Endothelial cell of umbilical vein (primary cell): ENCODE results near the gene XXYLT1.

Experiments used
- CTCF ChIP-seq, 2 donors: IDR thresholded peaks; 1 replicate in 1 of 2; 2 replicates in 1 of 2; pipeline ENCODE4 v1.5.1; 2011; ENCODE audit warnings: low read length in 2 of 2, mild to moderate bottlenecking in 2 of 2, moderate library complexity in 2 of 2, control low read depth in 1 of 2, inconsistent platforms in 1 of 2, low read depth in 1 of 2; ENCODE audit not compliant: insufficient read depth in 1 of 2; ENCODE audit errors: extremely low read depth in 1 of 2
- EZH2 ChIP-seq: IDR thresholded peaks from 2 replicates; pipeline ENCODE4 v1.6.1; 2012; ENCODE audit warnings: borderline replicate concordance, low read depth, mild to moderate bottlenecking, moderate library complexity, low read length, inconsistent platforms; ENCODE audit not compliant: severe bottlenecking
- JUN ChIP-seq: IDR thresholded peaks from 2 replicates; pipeline ENCODE4 v1.6.1; 2011; ENCODE audit warnings: borderline replicate concordance, low read depth; ENCODE audit not compliant: insufficient read length, insufficient read depth
- POLR2A ChIP-seq: IDR thresholded peaks from 2 replicates; pipeline ENCODE4 v1.6.1; 2012; ENCODE audit warnings: low read depth, mild to moderate bottlenecking, control low read depth, low read length
- POLR2AphosphoS5 ChIP-seq: IDR thresholded peaks from 2 replicates; pipeline ENCODE4 v1.6.1; 2012; ENCODE audit warnings: low read depth, mild to moderate bottlenecking, control low read depth, low read length, moderate library complexity; ENCODE audit not compliant: insufficient read depth

GRCh38 chr3:195101927-195102608, 168.9 kb downstream of the XXYLT1 start:
- TF ChIP-seq CTCF (IDR thresholded peaks at IDR 0.05; ENCODE audit: extremely low read depth in 1 of 2, insufficient read depth in 1 of 2, low read depth in 1 of 2, low read length in 2 of 2) = no peak
- no peak for TF ChIP-seq POLR2AphosphoS5
- TF ChIP-seq POLR2A = no peak
- TF ChIP-seq JUN = no peak
- TF ChIP-seq EZH2 = no peak
